Stomach smooth muscle (tissue), 2 donors: ENCODE measurements around the gene TMED3.

Experiments
- H3K27ac ChIP-seq: one replicate; pipeline ENCODE4 v1.7.0; 2013; ENCODE audit warnings: mild to moderate bottlenecking, low read length, inconsistent platforms
- H3K27me3 ChIP-seq, 2 donors: one replicate each; pipeline ENCODE4 v1.7.0; 2013; ENCODE audit warnings: low read length in 2 of 2; ENCODE audit not compliant: insufficient read depth in 2 of 2, control insufficient read depth in 1 of 2
- H3K36me3 ChIP-seq, 2 donors: one replicate each; pipeline ENCODE4 v1.7.0; 2013; ENCODE audit warnings: low read length in 2 of 2; ENCODE audit not compliant: control insufficient read depth in 2 of 2, insufficient read depth in 2 of 2
- H3K4me1 ChIP-seq: one replicate; pipeline ENCODE4 v1.7.0; 2013; ENCODE audit warnings: low read length; ENCODE audit not compliant: control insufficient read depth, insufficient read depth
- H3K4me3 ChIP-seq, 2 donors: one replicate each; pipeline ENCODE4 v1.7.0; 2013; ENCODE audit warnings: low read length in 2 of 2
- H3K9ac ChIP-seq, 2 donors: one replicate each; pipeline ENCODE4 v1.7.0; 2013; ENCODE audit warnings: low read length in 2 of 2, mild to moderate bottlenecking in 1 of 2
- H3K9me3 ChIP-seq, 2 donors: one replicate each; pipeline ENCODE4 v1.7.0; 2013; ENCODE audit warnings: low read length in 2 of 2; ENCODE audit not compliant: control insufficient read depth in 2 of 2
- donor health status: healthy.
- donor health status: Pancreatic carcinoma.

TMED3 gene

DNA sequence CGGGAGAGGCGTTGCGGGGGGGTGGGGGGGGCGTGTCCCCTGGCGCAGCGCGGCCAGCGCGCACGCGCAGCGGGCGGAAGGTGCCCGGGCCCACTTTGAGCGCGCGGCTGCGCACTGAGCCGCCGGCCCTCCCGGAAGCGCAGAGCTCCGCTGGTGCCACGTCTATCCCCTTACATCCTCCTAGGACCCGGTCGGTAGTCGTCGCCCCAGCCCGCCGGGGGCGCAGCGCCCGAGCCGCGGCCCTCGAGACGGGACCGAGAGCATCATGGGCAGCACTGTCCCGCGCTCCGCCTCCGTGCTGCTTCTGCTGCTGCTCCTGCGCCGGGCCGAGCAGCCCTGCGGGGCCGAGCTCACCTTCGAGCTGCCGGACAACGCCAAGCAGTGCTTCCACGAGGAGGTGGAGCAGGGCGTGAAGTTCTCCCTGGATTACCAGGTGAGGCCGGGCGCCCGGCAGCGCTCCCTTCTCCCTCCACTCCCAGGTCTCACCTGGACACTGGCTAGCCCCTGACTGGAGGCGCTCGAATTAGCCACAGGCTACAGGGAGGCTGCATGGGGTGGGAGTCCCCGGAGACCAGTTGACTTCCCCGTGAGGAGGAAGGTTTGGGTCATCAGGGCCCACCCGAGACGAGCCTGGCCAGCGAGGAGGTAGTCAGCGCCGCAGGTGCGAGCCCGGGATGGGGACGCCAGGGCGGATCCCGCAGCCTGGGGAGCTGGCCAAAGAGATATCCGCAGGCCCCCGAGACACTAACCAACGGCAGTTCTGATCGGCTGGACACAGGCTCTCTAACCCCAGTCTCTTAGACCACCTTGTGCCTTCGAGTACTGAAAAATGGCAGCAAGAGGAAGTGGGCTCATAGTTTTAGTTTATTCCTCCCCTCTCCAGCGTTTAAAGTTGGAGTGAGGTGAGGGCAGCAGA lies at the start of gene TMED3:
TSS of gene TMED3 (plus strand) at position 128 of the 916 bp plus-strand sequence. CDS start at position 266, 138 bp downstream.
- peaks cover 15% of the 10 kb centered on the region for H3K4me1 ChIP-seq
- no peak within 1 kb of the TSS for H3K27ac ChIP-seq
- H3K9ac ChIP-seq: peak within 1 kb of the TSS; percentile 52 to 76
- H3K9me3 ChIP-seq: no peaks in the 10 kb centered on the region
- H3K27me3 ChIP-seq: peaks cover 0 to 3% of the 10 kb centered on the region in 2 donors
- peaks cover 16 to 23% of the 10 kb centered on the region in 2 donors for H3K36me3 ChIP-seq
- peak within 1 kb of the TSS; percentile 78 to 87 for H3K4me3 ChIP-seq

DNA sequence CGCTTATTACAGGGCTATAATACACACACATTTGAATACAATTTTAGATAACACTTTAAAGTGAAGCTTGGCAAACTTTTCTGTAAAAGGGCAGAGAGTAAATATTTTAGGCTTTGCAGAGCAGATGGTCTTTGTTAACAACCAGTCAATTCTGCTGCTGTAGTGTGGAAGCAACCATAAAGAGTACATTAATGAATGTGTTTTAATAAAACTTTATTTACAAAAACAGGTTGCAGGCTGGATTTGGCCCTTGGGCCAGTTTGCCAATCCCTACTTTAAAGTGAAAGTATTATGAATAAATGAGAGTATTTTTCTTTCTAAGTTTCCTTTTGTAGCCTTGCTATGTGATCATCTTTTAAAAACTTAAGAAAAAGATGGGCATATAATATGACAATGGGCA lies 49.1 kb upstream of the TMED3 start:
- Histone ChIP-seq H3K4me3 (no peak overlapping the region), H3K27me3 (peaks cover 0 to 6% of the 10 kb centered on the region in 2 donors), H3K9ac (no peak overlapping the region), H3K9me3 (no peaks in the 10 kb centered on the region), H3K27ac (no peak overlapping the region), H3K36me3 (no peaks in the 10 kb centered on the region), H3K4me1 (no peaks in the 10 kb centered on the region)

DNA sequence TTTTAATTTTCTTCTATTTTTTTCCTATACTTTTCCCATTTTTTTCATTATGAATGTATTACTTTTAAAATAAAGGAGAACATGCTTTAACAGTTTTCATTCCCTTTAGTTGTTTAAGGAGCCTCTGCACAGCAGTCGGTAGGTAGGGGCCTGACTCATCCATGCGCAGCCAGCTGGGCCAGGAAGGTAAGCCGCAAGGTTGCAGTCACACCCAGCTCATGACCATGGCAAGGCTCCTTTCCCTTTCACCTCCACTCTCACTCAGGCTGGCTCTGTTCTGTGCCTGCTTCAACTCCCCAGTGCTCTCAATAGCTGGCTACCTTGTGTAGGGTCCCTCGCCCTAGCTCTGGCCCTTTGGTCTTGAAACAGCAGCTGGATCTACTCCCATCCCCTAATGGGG lies 45.7 kb upstream of the TMED3 start:
- H3K9ac ChIP-seq: no peak overlapping the region
- H3K27me3 ChIP-seq: peaks cover 0 to 6% of the 10 kb centered on the region in 2 donors
- no peak overlapping the region for H3K4me3 ChIP-seq
- H3K4me1 ChIP-seq: no peaks in the 10 kb centered on the region
- no peak overlapping the region for H3K27ac ChIP-seq
- no peaks in the 10 kb centered on the region for H3K36me3 ChIP-seq
- H3K9me3 ChIP-seq: no peaks in the 10 kb centered on the region

DNA sequence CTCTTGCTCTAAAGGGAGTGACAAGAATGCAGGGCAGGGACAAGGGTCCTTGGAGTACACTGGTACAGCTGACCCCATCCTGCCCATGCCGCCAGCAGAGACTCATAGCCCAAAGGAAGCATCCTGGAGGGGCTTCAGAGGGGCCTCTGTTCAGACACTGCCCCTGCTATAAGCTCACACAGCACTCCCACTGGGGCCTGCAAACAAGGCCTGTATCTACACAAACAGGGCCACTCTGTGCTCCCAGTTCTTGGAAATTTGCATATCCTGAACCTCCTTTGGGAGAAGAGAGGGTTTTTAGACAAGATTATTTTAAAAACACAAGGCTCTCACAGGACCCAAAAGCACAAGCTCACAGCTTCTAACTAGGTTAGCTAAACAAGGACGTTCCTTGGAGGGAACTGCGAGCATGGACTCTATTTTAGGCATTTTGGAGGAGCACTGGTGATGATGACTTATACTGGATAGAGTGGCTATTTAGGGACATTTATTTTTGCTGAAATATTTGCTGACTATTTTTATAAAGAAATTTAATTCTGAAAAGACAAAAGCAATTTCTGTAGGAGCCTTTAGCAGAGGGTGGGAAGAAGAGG lies 44.8 kb upstream of the TMED3 start:
- H3K27ac ChIP-seq: no peak overlapping the region
- H3K4me3 ChIP-seq: no peak overlapping the region

DNA sequence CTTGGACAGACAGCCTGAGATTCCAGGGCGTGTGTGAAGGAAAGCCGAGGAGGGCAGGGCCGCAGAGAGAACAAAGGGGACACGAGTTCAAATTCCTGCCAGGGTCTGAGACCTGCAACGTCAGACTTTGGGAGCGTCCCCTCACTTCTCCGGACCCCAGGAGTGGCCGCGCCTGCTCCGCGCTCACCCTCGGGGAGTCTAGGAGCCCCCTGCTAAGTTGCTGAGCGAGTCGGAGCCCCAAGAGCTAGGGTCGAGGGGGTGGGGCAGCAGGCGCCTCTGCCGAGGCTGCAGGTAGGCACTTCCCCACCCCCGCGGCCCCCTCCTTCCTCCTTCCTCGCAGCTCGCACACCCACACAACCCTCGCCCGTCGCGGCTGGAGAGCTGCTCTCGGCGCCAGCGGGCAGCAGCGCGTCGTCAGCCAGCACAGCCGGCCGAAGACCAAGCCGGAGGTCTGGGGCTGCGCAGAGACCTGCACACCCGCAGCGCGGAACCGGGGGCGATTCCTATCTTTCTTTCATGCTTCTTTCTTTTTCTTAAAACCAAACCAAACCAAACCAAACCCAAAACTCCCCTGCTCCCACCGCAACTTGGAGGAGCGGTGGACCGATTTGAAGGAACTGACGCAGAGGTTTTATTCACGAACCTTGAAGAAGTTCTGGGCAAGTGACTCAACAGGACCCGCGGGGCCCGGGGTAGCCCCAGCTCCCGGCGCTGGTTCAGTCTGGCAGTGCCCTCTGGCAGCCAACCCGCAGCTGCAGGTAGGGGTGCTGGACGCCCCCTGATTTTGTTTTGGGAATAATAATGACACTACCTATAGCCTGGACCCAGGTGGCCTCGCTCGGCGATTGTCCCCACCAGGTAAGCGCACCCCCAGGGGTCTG lies 28.3 kb upstream of the TMED3 start, which contains the start of gene ANKRD34C:
TSS of gene ANKRD34C (plus strand) at position 352 of the 881 bp plus-strand sequence. CDS start 10,563 bp downstream, outside the sequence.
- Histone ChIP-seq H3K9ac (no peak within 1 kb of the TSS), H3K36me3 (no peaks in the 10 kb centered on the region), H3K27me3 (peaks cover 32% of the 10 kb centered on the region in 2 donors), H3K4me1 (no peaks in the 10 kb centered on the region), H3K9me3 (peaks cover 2 to 4% of the 10 kb centered on the region in 2 donors), H3K27ac (no peak within 1 kb of the TSS), H3K4me3 (no peak within 1 kb of the TSS)

More for the DNA sequence above, 44.8 kb upstream of the TMED3 start:
- no peaks in the 10 kb centered on the region for H3K27me3 ChIP-seq
- H3K36me3 ChIP-seq: no peaks in the 10 kb centered on the region
- no peak overlapping the region for H3K9ac ChIP-seq
- no peaks in the 10 kb centered on the region for H3K4me1 ChIP-seq
- H3K9me3 ChIP-seq: no peaks in the 10 kb centered on the region

DNA sequence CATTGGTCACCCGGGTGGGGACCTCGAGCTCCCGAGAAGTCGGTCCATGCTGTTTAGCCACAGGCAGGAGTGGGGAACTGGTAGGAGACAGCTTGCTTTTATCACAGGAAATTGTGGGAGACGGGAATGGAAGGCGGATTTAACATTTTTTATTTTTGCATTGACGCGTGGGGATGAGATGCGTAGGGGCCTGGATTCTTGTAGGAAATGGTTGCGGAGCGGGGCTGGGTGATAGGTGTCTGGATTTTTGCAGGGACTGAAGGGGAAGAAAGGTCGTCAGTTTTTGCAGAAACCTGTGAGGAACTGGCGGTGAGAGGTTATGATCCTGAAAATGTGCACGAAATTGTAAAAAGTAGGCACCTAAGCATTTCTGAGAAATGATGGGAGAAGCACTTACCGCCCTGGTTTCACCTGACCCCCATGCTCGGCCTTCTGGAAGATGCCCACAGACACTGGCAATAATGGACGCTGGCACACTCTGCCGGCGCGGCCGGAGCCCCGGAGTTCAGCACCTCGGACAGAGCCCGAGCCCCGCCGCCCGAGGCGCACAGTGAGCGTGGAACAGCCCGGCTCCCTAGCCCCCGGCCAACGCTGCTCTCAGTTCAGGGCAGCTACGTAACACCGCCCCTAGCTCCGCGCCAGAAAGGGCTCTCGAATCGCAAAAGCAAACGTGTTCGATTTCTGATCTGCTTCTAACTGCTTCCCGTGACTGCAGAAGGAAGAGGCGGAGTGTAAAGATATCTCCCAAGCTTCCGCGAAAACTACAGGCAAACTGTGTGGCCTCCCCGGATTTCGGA lies 27.5 kb upstream of the TMED3 start:
- Histone ChIP-seq H3K36me3 (no peaks in the 10 kb centered on the region), H3K27me3 (peaks cover 32 to 34% of the 10 kb centered on the region in 2 donors), H3K9me3 (peaks cover 2 to 4% of the 10 kb centered on the region in 2 donors), H3K4me3 (no peak overlapping the region), H3K4me1 (no peaks in the 10 kb centered on the region), H3K9ac (no peak overlapping the region), H3K27ac (no peak overlapping the region)

DNA sequence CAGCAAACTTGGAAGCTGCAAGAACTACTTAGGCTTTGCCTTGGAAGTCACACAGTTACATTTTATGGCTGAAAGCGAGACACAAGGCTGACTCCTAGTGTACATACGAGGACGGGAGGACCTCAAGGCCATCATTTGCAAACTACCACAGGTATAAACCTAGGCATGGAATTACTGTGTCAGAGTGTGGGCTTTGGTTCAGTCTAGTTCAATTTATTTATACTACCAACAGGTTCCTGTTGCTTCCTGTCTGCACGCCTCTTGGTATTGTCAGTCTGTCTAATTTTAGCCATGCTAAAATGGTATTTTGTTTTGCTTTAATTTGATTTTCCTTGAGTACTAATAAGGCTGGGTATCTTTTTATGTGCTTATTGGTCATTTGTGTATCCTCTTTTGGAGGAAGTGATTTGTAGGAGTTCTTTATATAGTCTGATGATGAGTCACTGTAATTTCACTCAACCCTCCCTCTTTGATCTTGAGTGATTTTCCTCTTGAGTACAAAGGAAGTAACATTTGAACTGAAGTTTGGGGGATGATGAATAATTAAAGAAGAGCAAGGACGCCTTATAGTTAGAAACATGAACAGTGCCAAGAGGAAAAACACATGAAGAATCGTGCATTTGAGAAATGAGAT lies 20.2 kb upstream of the TMED3 start:
- no peak overlapping the region for H3K27ac ChIP-seq
- H3K27me3 ChIP-seq: peaks cover 3 to 9% of the 10 kb centered on the region in 2 donors
- no peaks in the 10 kb centered on the region for H3K9me3 ChIP-seq
- no peak overlapping the region for H3K9ac ChIP-seq
- H3K4me3 ChIP-seq: no peak overlapping the region
- H3K4me1 ChIP-seq: no peaks in the 10 kb centered on the region
- no peaks in the 10 kb centered on the region for H3K36me3 ChIP-seq

DNA sequence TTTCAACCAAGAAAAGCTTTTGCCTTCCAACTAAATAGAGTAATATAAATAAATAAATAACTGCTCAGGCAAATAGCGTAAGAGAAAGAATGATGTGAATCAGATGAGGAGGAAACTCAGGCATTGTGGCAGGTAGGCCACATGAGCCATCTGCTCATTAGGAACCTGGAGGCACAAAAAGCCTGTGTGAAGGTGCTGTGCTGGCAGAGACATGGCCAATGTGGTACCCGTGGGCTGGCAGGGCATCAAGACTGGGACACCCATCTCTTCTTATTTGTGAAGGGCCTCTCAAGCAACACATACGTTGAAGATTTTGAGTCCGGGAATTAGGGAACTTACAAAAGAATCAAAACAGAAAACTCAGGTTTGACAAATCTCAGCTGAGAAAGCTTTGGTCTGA lies 18.9 kb upstream of the TMED3 start:
- no peaks in the 10 kb centered on the region for H3K9me3 ChIP-seq
- H3K27ac ChIP-seq: no peak overlapping the region
- no peak overlapping the region for H3K9ac ChIP-seq
- H3K36me3 ChIP-seq: no peaks in the 10 kb centered on the region
- peaks cover 0 to 9% of the 10 kb centered on the region in 2 donors for H3K27me3 ChIP-seq
- no peak overlapping the region for H3K4me3 ChIP-seq
- no peaks in the 10 kb centered on the region for H3K4me1 ChIP-seq

DNA sequence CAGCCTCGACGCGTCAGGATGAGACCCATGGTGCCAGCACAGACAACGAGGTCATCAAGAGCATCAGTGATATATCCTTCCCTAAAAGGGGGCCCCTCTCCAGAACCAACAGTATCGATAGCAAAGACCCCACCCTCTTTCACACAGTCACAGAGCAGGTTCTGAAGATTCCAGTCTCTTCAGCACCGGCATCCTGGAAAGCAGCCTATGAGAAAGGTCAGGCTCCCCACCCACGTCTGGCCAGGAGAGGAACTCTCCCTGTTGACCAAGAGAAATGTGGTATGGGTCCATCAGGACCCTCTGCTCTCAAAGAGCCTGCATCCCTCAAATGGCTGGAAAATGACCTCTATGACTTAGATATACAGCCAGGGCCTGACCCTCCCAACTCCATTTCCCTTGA lies 16.8 kb upstream of the TMED3 start:
- H3K4me1 ChIP-seq: no peaks in the 10 kb centered on the region
- no peaks in the 10 kb centered on the region for H3K9me3 ChIP-seq
- no peaks in the 10 kb centered on the region for H3K36me3 ChIP-seq
- H3K4me3 ChIP-seq: no peak overlapping the region
- H3K27ac ChIP-seq: no peak overlapping the region
- H3K27me3 ChIP-seq: peaks cover under 1 to 7% of the 10 kb centered on the region in 2 donors
- no peak overlapping the region for H3K9ac ChIP-seq
